ENCODE data around the gene SLC38A4.

Gene SLC38A4, protein sequence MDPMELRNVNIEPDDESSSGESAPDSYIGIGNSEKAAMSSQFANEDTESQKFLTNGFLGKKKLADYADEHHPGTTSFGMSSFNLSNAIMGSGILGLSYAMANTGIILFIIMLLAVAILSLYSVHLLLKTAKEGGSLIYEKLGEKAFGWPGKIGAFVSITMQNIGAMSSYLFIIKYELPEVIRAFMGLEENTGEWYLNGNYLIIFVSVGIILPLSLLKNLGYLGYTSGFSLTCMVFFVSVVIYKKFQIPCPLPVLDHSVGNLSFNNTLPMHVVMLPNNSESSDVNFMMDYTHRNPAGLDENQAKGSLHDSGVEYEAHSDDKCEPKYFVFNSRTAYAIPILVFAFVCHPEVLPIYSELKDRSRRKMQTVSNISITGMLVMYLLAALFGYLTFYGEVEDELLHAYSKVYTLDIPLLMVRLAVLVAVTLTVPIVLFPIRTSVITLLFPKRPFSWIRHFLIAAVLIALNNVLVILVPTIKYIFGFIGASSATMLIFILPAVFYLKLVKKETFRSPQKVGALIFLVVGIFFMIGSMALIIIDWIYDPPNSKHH

DNA sequence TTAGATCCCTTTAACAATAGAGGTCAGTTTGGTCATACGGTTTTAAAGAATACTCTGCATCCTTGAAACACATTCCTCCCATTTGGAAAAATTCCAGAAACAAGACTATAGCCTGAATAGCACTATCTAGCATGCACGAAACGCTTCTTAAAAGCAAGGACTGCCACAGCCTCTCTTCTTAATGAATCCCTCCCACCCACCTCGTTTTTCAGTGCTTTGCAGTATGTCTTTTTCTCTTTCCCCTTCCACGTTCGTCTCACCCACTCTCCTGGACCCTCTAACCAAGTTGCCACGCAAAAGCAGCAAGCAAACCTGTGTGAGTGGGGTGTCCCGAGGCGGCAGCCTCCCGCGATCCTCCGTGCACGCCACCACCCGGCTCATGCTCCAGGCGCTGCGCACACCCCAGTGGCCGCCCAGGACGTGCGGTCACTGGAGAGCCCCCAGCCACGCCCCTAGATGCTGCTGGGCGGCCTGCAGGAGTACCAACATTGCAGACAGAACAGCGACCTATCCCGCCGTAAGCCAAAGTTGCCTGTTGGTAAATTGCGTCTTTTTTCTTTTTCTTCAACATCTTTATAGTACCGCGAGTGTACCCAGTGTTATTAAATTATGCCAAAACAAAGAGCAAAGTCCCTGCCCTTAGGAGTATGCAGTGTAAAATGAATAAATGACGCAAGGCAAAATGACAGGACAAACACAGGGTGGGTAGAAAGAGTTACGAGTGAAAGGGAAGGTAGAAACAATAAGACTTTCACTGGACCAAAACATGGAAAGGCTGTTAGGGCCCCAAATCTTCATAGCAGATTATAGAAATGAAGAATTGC is at the start of gene SLC38A4:
TSS of gene SLC38A4 (minus strand) at position 407 of the 824 bp plus-strand sequence. CDS start 32,926 bp downstream, outside the sequence.
- DNase-seq (ENCODE audit: low read depth) = no peak
- H3K4me3 ChIP-seq (ENCODE audit: low read length) = peak within 1 kb of the TSS; percentile 47
- TF ChIP-seq, protein P1, sequence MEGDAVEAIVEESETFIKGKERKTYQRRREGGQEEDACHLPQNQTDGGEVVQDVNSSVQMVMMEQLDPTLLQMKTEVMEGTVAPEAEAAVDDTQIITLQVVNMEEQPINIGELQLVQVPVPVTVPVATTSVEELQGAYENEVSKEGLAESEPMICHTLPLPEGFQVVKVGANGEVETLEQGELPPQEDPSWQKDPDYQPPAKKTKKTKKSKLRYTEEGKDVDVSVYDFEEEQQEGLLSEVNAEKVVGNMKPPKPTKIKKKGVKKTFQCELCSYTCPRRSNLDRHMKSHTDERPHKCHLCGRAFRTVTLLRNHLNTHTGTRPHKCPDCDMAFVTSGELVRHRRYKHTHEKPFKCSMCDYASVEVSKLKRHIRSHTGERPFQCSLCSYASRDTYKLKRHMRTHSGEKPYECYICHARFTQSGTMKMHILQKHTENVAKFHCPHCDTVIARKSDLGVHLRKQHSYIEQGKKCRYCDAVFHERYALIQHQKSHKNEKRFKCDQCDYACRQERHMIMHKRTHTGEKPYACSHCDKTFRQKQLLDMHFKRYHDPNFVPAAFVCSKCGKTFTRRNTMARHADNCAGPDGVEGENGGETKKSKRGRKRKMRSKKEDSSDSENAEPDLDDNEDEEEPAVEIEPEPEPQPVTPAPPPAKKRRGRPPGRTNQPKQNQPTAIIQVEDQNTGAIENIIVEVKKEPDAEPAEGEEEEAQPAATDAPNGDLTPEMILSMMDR (conservative IDR thresholded peaks at IDR 0.05; ENCODE audit: low read depth, low read length) = peak; percentile 10

DNA sequence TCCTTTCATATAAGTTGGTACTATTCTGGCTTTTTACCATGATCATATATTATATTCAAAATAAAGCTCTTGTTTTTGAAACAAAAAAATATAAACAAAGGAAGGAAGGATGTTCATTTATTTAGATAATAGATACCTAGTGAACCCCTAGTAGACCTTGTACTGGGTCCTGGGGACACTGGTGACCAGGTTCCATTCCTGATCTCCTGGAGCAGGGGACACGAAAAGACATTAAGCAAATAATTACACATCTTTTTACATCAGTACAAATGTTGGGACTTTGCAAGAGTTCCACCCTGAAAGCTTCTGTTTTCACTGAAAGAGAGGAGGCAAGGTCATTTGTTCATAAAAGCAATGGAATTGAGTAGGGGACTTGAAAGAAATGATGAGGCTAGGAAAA is 49.3 kb upstream of the SLC38A4 start:
- TF ChIP-seq, protein P1 (conservative IDR thresholded peaks at IDR 0.05; ENCODE audit: low read depth, low read length) = no peak

DNA sequence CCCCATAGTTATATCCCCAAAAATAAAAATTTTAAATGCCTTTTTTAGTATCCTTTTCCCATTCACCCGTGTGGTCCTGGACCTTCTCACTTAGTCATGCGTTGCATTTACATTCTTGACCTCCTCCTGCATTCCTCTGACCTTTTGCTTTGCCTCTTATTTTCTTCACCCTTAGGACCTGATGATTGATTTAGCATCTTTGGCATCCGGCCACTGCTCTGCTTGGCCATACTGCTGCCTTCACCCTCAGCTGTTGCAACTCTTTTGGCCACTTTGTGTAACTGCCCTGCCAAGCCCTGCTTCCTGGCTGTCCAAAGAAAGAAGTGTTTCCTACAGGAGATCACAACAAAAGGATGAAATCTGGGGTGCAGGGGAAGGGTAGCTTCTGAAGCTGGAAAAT is 48.8 kb upstream of the SLC38A4 start:
- TF ChIP-seq, protein P1 (conservative IDR thresholded peaks at IDR 0.05; ENCODE audit: low read depth, low read length) = no peak
- DNase-seq (ENCODE audit: low read depth) = no peak
- no peak overlapping the region for H3K4me3 ChIP-seq (ENCODE audit: low read length)

More for the DNA sequence above, 49.3 kb upstream of the SLC38A4 start:
- no peak for DNase-seq (ENCODE audit: low read depth)
- H3K4me3 ChIP-seq (ENCODE audit: low read length) = no peak overlapping the region

DNA sequence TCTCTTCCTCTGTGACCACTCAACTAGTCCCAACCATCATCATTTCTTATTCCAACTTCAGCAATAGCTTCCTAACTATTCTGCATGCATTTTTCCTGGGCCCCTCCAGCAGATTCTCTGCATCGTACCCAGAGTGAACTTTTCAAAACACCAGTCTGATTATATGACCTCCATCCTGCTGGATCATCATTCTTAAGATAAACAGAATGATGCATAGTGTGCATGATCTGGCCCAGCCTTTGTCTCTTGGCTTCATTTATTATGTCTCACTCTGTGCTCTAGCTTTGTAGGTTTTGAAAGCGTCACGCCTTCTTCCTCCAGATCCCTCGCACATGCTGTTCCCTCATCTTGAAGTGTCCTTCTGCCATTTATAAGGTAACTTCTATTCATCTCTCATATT is 46.3 kb upstream of the SLC38A4 start:
- TF ChIP-seq, protein P1 (conservative IDR thresholded peaks at IDR 0.05; ENCODE audit: low read depth, low read length) = no peak
- H3K4me3 ChIP-seq (ENCODE audit: low read length) = no peak overlapping the region
- no peak for DNase-seq (ENCODE audit: low read depth)

DNA sequence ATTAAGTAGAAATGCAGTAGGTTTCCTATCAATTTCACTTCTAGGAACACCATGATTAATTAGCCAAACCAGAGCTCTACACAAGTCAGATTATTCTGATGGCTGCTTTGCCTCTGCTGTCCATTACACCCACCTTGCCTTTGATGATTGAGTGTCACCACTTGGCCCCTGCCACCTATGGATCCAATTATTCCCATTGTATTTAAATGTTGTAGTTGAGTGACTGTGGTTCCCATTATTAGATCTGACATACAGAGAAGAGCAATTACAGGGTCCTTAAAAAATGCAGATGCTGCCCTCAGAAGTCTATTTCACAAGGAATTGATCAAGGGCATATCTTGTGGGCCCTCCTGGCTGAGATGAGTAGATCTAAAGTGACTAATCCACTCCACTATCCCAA is 39.5 kb upstream of the SLC38A4 start:
- no peak for DNase-seq (ENCODE audit: low read depth)
- TF ChIP-seq, protein P1 (conservative IDR thresholded peaks at IDR 0.05; ENCODE audit: low read depth, low read length) = no peak
- H3K4me3 ChIP-seq (ENCODE audit: low read length) = no peak overlapping the region

DNA sequence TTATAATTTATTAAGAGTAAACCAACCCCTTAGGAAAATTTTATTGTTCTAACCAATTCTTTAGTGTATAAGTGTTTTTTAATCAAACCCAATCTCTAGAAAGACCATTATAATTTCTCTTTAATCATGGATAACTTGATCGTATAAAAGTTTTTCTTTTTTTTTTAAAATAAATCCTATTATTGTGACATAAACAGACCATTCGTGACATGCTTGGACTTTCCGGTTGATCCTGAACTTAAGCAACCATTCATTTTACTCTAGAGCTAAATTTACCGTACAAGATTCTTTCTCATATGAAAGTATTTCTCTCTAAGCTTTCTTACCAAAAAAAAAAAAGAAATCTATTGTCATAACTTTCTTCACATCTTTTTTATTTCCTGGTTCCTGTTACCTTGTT is 32.6 kb upstream of the SLC38A4 start:
- no peak overlapping the region for H3K4me3 ChIP-seq (ENCODE audit: low read length)
- TF ChIP-seq, protein P1 (conservative IDR thresholded peaks at IDR 0.05; ENCODE audit: low read depth, low read length) = no peak
- DNase-seq (ENCODE audit: low read depth) = no peak

All from retinal pigment epithelial cell (primary cell).